Left cardiac atrium (tissue), 4 donors: Measurements from ENCODE around the gene DYSF. TPM values are rescaled to one million over a fixed set of nuclear protein-coding genes. Genes with fewer than 3 reads are reported as not detected.

ENCODE experiments used
- ATAC-seq, 2 donors: fragments of 200-7000 bp; cut with Tn5 transposase; one replicate each; pipeline ENCODE4 v1.9.1; 2020; ENCODE audit warnings: mild to moderate bottlenecking in 2 of 2, moderate library complexity in 2 of 2
- DNase-seq: peaks from one replicate; pipeline ENCODE4 v3.0.0-alpha.2; 2020
- intact Hi-C, 2 donors: fragments of 100-400 bp; cut with DNase I; formaldehyde crosslinking; loops; one replicate each; pipeline versions ENCODE4 v1.14.1 to v1.15.1; 2022 to 2023
- total RNA-seq, 2 donors: library from RNA; stranded (reverse); fragmentation: NEBNext Ultra II Directional; extraction: Animal tissue kit (Norgen Biotek cat#: 25700); gene quantifications; one replicate each; pipeline ENCODE4 v1.2.1, GENCODE V29; 2021
- donor health status: DM: no; HTN: yes; CAD: no.
- donor health status: DM: no; HTN: yes; CAD: no; lungs with severe emphysema.
- donor health status: DM: yes; HTN: yes; CAD: no.
- donor health status: Dilated cardiomyopathy.

The DYSF gene
- total RNA-seq, 2 donors from 2014 or later: 36.8 to 45.8 TPM

DNA sequence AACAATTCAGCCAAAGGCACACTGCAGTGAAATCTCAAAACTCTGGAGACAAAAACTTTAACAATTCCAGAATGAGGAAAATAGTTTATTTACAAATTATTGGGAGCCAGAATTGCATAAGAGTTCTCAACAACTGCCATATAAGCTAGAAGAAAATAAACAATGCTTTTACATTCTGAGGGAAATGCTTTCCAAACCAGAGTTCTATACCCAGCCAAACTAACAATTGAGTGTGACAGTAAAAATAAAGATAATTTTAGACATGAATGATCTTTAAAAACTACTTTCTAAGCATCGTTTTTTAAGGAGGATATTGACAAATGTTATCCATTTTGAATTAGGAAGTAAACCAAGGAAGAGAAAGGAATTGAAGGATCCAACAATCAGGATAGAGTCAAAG is 271.4 kb downstream of the DYSF start:
- intact Hi-C loops: no loop called here
- ATAC-seq (no peak), DNase-seq (no peak)

- intact Hi-C loops: no loop called here
- ATAC-seq (no peak), DNase-seq (no peak)
Measured at GRCh38 chr2:71725836-71726235, 272.5 kb downstream of the DYSF start.

DNA sequence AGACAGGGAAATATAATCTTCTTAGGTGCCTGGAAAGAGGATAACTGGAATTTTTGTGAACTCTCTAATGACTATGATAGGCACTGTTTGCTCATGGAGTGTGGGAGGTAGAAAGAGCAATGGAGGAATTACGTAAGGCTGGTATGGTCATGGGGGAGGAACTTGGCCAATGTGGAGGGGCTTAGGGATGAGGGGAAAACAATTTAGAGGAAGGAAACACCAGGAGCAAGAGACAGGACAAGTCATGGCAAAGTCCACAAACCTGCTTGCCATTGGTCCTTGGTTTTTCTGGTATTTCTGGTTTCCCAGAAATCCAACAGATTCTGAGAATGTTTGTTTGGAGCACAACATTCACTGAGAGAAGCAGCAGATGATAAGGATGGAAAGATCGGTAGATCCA is 274.2 kb downstream of the DYSF start:
- DNase-seq: no peak
- intact Hi-C loops: no loop called here
- ATAC-seq: peak in 1 of 2 donors; percentile 79

DNA sequence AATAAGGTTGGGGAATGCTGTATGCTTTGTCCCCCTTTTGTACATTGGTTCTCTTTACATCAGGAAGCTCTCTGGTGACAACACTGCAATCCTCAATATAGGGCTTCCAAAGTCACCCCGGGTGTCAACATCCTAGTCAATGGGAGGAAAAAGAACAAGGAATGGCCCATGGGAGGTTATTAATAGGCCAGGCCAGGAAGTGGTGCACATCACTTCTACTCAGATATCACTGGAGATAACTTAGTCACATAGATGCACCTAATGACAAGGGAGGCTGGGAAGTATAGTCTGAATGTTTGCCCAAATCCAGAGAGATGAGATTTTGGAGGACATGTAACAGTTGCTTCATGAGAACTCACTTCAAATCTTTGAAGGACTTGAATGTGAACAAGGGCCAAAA is 274.7 kb downstream of the DYSF start:
- intact Hi-C loops: no loop called here
- ATAC-seq (no peak), DNase-seq (no peak)

DNA sequence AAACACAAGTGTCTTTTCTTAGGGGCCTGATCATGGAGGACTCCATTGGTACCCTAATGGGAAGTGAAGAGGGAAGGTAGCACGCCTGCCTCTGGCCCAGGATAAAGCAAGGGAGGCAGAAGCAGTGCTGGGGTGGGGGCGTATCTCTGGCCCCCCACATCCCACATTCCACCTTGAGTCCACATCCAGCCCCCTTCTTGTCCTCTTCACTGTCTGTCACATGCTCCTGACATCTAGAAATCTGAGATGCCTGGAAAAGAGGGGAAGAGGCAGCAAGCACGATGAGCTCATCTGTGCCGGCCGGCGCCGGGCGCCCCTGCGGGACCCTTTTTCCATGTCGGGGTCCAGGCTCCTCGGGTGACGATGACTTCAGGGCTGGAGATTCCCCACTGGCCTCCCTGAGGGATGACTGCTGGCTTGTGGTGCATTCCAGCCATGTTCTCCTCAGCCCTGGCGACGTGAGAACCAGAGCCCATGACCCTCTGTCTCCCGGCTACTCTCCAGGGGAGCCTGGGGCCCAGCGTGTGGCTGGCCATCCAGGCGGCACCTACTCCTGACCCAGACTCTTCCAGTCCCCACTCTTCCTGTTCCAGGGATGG is 277.5 kb downstream of the DYSF start:
- DNase-seq (no peak), ATAC-seq (peak; percentile 28 to 36)
- intact Hi-C loops: no loop called here

DNA sequence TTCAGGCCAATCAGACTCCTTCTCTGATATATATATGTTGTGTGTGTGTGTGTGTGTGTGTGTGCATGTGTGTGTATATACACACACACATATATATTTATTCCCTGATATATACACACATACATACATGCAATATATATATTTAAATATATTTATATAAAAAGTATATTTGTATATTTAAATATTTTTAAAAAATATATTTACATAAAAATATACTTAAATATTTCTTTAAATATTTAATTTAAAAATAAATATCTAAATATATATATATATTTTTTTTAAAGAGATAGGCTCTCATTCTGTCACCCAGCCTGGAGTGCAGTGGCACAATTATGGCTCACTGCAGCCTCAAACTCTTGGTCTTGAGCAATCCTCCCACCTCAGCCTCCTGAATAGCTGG is 281.3 kb downstream of the DYSF start:
- no peak for ATAC-seq
- intact Hi-C loops: no loop called here
- no peak for DNase-seq

DNA sequence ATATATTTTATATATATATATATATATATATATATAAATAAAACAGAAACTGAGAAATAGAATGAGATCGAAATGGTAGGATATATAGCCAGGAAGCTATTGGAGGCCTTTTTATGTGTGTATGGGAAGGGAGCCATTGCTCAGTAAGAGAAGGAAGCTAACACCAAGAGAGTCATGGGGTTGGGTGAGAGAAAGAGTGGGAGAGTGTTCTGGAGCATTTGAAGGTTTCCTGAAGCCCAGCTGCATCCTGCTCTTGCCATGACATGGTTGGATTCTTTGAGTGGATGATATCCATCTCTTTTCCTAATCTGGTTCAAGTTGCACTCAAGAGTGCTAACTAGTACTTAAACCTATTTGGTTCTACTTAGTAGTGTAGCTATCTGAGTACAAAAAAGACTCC is 282.3 kb downstream of the DYSF start:
- DNase-seq: no peak
- no peak for ATAC-seq
- intact Hi-C loops: no loop called here

Other genes with a start within 250 kb of the DYSF start
- 10 to 100 TPM; 15.1 to 20.5 TPM for gene PAIP2B, start 226.5 kb upstream of the DYSF start, total RNA-seq
- 10 to 100 TPM; 68.7 to 72.8 TPM for gene ZNF638, start 121.8 kb upstream of the DYSF start, total RNA-seq